ENCODE results near the gene STK32C. TPM values are rescaled to one million over a fixed set of nuclear protein-coding genes. Genes with fewer than 3 reads are reported as not detected.

STK32C gene
- total RNA-seq, 2 donors from 2014 or later, result 2.6 to 3.7 TPM

DNA sequence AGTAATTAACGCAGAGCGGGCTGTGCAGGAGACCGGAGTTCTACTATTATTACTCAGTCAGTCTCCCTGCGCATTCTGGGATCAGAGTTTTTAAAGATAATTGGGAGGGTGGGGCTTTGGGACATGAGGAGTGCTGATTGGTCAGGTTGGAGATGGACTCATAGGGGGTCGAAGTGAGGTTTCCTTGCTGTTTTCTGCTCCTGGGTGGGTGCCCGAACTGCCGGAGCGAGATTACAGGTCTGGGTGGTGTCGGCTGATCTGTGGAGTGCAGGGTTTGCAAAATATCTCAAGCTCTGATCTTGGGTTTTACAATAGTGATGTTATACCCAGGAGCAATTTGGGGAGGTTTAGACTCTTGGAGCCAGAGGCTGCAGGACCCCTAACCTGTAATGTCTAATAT, 20.4 kb upstream of the STK32C start:
- Histone ChIP-seq H3K27ac (no peak overlapping the region), H3K4me3 (no peak overlapping the region), H3K9me3 (no peaks in the 10 kb centered on the region), H3K4me1 (peaks cover 0 to 43% of the 10 kb centered on the region in 2 donors), H3K36me3 (no peaks in the 10 kb centered on the region), H3K27me3 (no peaks in the 10 kb centered on the region)
- TF ChIP-seq, protein P1, sequence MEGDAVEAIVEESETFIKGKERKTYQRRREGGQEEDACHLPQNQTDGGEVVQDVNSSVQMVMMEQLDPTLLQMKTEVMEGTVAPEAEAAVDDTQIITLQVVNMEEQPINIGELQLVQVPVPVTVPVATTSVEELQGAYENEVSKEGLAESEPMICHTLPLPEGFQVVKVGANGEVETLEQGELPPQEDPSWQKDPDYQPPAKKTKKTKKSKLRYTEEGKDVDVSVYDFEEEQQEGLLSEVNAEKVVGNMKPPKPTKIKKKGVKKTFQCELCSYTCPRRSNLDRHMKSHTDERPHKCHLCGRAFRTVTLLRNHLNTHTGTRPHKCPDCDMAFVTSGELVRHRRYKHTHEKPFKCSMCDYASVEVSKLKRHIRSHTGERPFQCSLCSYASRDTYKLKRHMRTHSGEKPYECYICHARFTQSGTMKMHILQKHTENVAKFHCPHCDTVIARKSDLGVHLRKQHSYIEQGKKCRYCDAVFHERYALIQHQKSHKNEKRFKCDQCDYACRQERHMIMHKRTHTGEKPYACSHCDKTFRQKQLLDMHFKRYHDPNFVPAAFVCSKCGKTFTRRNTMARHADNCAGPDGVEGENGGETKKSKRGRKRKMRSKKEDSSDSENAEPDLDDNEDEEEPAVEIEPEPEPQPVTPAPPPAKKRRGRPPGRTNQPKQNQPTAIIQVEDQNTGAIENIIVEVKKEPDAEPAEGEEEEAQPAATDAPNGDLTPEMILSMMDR (IDR thresholded peaks at IDR 0.05), result no peak
- no peak for DNase-seq (ENCODE audit: low spot score)

DNA sequence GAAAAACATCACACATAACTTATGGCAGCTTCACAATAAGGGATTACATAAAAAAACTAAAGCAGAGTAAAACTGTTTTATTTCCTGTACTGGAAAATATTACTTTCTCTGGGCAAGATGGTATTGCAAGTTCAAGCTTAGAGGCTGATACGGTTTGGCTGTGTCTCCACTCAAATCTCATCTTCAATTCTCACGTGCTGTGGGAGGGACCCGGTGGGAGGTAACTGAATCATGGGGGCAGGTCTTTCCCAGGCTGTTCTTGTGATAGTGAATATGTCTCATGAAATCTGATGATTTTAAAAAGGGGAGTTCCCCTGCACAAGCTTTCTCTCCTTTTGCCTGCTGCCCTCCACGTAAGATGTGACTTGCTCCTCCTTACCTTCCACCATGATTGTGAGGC, 19.2 kb upstream of the STK32C start:
- peaks cover 0 to 34% of the 10 kb centered on the region in 2 donors for H3K4me1 ChIP-seq
- no peak for DNase-seq (ENCODE audit: low spot score)
- TF ChIP-seq, protein P1 (IDR thresholded peaks at IDR 0.05), result no peak
- no peak overlapping the region for H3K27ac ChIP-seq
- H3K36me3 ChIP-seq, result no peaks in the 10 kb centered on the region
- H3K9me3 ChIP-seq, result no peaks in the 10 kb centered on the region
- H3K4me3 ChIP-seq, result no peak overlapping the region
- H3K27me3 ChIP-seq, result no peaks in the 10 kb centered on the region

DNA sequence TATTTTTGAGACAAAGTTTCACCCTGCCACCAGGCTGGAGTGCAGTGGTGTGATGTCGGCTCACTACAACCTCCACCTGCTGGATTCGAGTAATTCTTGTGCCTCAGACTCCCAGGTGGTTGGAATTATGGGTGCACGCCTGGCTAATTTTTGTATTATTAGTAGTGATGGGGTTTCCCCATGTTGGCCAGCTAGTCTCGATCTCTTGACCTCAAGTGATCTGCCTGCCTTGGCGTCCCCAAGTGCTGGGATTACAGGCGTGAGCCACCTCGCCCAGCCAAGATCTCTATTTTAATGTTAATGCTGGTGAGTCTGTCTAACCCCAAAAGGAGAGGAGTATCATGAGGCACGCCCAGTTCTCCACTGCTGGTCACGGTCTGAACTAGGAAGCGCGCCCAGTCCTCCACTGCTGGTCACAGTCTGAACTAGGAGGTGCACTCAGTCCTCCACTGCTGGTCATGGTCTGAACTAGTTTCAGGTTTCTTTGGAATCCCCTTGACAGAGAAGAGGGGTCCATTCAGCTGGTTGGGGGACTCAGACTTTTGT, 18.7 kb upstream of the STK32C start:
- H3K9me3 ChIP-seq, result no peaks in the 10 kb centered on the region
- peaks cover 0 to 34% of the 10 kb centered on the region in 2 donors for H3K4me1 ChIP-seq
- no peak overlapping the region for H3K4me3 ChIP-seq
- DNase-seq (ENCODE audit: low spot score), result no peak
- no peak overlapping the region for H3K27ac ChIP-seq
- no peaks in the 10 kb centered on the region for H3K36me3 ChIP-seq
- no peaks in the 10 kb centered on the region for H3K27me3 ChIP-seq
- TF ChIP-seq, protein P1 (IDR thresholded peaks at IDR 0.05), result no peak

DNA sequence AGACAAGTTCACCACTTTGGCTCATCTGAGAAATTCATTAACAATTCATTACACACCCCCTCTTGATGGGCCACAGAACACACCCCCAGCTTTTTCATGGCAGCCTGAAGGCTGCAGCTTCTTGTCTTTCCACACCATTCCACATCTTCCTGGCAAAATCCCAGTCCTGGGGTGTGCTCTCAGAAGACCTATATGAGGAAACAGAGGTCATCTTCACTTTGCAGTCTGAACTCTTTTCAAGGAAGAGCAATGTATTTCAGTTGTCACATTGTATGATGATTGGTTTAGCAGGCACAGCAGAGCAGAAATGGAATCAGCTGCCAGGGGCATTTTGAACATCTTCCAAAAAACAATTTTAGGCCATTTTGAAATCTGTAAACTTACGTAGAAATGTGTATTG, 16.4 kb upstream of the STK32C start:
- TF ChIP-seq, protein P1 (IDR thresholded peaks at IDR 0.05), result no peak
- H3K9me3 ChIP-seq, result no peaks in the 10 kb centered on the region
- peaks cover 0 to 11% of the 10 kb centered on the region in 2 donors for H3K4me1 ChIP-seq
- no peaks in the 10 kb centered on the region for H3K36me3 ChIP-seq
- no peak for DNase-seq (ENCODE audit: low spot score)
- H3K27ac ChIP-seq, result no peak overlapping the region
- no peaks in the 10 kb centered on the region for H3K27me3 ChIP-seq
- no peak overlapping the region for H3K4me3 ChIP-seq

DNA sequence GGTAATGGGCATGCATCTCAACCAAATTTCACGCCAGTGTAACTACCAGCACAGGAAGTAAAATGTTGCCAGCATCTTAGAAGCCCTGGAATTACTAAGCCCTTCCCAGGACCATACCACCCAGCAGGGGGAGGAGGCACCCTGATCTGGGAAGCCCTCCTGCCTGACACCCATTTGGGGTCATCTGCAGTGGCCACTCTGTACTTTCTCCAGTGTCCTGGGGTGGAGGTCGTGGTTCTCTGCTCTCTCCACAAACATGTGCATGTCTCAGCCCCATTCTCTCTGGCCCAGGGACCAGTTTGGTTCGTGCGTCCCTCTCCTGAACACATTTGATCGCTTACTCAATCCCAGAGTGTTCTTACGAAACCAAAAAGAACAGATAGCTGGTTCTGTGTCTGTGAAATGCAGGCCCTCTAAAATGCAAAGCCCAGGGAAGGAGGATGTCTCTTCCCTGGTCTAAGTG, 14.9 kb upstream of the STK32C start:
- no peaks in the 10 kb centered on the region for H3K36me3 ChIP-seq
- H3K4me3 ChIP-seq, result no peak overlapping the region
- TF ChIP-seq, protein P1 (IDR thresholded peaks at IDR 0.05), result no peak
- peaks cover 0 to under 1% of the 10 kb centered on the region in 2 donors for H3K4me1 ChIP-seq
- no peaks in the 10 kb centered on the region for H3K9me3 ChIP-seq
- H3K27me3 ChIP-seq, result no peaks in the 10 kb centered on the region
- H3K27ac ChIP-seq, result no peak overlapping the region
- DNase-seq (ENCODE audit: low spot score), result no peak

DNA sequence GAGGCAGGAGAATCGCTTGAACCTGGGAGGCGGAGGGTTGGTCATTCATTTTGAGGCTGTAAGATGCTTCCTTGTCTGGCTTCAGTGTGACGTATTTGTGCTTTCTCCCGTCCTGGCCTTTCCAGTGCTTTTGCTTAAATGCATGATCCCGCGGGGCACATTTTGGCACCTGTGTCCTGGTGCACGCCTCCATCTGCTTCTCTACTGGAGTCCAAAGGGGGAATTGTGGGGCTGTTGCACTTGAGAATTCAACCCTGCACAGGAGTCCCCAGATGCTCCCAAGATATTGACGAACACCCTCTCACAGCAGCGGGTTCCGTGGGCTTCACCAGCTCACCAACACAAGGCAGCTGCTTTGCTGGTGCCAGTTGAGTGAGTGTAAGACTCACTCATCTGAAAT, 14.0 kb upstream of the STK32C start:
- no peak for DNase-seq (ENCODE audit: low spot score)
- TF ChIP-seq, protein P1 (IDR thresholded peaks at IDR 0.05), result no peak
- H3K4me3 ChIP-seq, result no peak overlapping the region
- H3K27ac ChIP-seq, result no peak overlapping the region
- no peaks in the 10 kb centered on the region for H3K9me3 ChIP-seq
- H3K4me1 ChIP-seq, result no peaks in the 10 kb centered on the region
- H3K27me3 ChIP-seq, result no peaks in the 10 kb centered on the region
- no peaks in the 10 kb centered on the region for H3K36me3 ChIP-seq
